ENCODE measurements around the gene ADGRL1.
A peak's percentile ranks its signal among the peaks of the same experiment; 100 is the strongest.
"Not testable (repeated sequence)": the region's sequence is repeated elsewhere in the genome, so short reads cannot be mapped to it uniquely, and the experiment has no call there.

The ADGRL1 gene

DNA sequence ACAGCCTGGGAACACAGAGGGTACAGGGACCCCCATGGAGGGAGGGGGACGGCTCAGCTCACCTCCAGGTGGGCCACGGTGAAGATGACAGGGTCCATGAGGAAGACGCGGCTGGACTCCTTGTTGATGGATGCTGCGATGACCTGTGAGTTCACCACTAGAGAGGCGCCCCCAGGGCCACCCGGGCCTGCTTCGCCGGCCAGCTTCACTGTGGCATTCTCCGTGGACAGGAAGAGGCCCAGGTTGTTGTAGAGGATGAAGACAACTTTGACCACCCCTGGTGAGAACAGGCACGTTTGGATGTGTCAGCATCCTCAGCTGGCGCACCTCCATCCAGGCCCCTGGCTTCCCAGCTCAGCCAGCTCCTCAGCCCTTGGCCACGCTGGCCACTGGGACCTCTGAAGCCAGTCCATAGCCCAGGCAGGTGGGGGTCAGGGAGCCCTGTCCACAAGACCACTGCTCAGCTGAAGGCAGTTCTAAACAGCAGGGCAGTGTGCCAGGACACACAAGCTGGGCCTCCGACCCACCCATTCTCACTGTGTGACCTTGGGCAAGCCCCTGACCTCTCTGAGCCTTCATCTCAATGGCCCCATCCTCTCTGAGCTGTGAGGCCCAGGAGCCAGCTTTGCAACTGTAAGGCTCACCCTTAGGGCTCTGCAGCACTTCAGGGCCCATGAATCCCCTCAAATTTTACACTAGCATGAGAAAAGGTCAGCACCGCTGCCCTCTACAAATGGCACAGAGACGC, 47.5 kb downstream of the ADGRL1 start:
- no peak for DNase-seq

DNA sequence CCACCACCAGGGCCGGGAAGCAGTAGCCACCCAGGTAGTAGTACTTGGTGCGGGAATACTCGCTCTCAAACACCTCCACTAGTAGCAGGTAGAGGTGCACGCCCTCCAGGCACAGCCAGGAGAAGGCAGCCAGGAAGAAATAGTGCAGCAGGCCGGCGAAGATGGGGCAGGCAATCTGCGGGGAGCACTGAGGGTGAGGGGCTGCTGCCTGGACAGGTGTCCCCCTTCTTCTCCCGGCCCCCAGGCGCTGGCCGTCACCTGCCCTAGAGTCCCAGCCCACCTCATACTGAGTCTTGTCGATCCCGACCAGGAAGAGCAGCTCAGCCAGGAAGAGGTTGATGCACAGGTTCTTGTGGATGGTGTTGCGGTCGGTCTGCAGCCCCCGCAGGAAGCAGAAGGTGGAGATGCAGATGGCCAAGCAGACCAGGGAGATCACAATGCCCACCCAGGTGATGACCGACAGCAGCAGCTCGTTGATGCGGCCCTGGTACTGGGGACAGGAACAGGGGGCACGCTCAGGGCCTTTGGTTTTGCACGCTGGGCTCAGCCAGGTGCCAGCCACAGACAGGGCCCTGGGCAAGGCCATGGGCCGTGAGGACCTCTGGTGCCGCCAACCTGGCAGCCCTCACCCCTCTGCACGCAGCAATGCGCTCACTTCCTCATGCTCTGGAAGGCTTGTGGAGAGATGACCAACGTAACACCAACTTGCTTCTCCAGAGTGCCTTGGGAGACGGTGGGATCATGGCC, 48.8 kb downstream of the ADGRL1 start:
- DNase-seq = no peak

DNA sequence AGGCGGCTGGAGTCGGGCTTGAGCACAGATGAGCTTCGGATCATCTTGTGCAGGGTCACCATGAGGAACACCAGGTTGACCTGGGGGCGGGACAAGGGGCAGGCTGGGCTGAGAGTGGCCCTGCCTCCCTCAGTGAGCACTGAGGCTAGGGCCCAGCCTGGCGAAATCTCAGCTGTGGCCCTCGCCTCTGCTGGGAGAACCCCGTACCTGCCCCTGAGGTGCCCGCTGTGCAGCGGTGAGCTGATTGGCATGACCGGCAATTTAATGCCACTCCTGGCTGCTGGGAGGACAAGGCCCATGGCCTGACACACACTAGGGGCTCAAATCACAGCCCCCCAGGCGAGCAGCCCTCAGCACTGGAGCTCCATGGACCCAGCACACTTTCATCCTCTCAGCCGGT, 49.8 kb downstream of the ADGRL1 start:
- DNase-seq = no peak

DNA sequence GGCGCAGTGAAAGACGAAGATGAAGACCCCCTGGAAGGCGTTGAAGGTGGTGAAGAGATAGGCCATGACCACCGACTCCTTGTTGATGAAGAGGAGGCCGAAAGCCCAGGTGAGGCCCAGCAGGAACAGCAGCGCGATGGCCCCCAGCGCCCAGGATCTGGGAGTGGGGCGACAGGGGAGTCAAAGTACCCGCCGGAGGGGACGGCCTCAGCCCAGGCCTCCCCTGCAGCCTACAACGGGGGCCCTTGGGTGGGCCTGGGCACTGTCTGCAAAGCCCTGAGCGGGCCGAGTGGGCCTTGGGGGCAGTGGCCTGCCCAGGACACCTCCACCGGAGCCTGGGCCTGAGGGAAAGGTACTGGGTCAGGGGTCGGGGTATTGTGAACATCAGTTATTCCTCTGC, 50.6 kb downstream of the ADGRL1 start:
- no peak for DNase-seq

DNA sequence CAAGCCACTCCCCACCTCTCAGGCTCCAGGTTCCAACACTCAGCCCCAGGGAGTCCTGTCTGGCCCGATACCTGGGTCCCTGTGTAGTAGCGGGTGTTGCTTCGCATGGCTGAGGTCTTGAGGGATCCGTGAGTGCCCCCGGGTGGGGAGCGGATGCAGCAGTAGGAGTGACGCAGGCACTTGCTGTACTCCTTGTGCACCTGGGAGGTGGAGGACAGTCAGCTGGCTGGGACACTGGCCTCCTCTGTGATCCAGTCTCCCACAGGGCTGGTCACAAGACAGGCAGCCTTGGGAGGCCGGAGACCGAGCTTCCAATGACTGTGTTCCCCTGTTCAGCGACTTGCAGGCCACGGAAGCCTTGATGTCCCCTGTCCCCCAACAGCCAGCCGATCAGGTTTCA, 53.3 kb downstream of the ADGRL1 start:
- no peak for DNase-seq

DNA sequence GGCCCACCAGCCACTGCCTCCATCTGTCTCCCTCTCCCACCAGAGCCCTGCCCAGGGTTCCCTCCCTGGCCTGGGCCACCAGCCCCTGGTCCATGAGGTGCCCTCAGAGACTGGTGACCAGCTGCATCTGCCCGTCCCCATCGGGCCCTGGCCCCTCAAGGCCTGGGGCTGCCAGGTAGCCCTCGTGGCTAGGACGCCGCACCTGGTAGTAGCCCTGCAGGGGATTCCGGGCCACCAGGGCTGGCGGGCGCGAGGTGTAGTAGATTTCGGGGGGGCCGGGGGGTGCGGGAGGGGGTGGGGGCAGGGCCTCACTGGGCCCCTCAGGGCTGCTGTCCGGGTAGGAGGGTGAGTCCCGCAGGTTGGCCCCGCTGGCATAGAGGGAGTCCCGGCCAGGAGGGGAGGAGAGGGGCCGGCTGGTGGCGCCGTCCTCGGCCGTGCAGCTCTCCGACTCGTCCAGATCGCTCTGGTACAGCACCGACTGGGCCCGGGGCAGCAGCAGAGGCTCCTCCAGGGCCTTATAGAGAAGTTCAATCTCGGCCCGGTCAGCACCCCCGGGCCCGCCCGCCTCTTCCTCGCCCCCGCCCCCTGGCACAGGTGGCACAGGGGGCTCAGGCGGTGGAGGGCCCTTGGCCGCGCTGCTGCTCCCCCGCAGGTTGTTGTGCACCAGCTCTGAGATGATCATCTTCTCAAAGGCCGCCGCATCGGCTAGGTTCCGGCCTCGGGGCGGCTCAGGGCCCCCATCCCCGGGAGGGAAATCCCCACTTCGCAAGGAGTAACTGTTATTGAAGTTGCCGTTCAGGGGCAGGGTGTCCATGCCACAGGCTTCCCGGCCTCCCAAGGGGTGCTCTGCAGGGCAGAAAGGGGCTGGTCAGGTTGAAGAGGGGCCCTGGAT, 55.0 kb downstream of the ADGRL1 start:
- no peak for DNase-seq

DNA sequence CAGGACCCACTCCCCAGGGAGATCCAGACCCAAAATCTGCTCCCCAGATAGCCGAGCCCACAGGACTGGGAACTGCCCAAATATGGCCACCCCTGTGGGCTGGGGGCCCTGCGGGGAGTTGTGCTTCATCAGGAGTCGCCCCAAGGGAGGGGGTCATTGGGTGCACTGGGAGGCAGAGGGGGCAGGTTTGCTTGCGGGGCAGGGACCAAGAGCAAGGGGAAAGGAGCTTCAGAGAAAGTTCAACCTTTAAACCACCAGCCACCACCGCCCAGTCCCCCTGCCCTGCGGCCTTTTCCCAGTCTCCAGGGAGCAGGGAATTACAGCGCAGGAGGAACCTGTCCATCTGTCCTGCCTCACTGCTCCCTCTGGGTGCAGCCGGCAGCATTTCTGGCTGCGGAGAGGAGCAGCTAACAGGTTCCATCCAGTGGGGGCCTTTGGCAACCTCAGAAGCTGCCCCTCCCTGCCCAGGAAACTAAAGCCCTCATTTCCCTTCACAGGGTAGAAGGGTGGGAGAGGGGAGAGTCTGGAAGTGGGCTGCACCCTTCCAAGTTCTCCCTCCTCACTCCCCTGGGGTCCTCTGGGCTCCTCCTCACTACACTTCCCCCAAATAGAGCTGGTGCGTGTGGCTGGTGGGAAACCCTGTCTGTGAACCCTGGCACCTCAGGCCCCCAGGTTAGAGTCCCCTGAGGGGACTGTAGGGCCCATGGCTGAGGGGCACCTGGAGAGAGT, 55.8 kb downstream of the ADGRL1 start:
- DNase-seq = no peak

DNA sequence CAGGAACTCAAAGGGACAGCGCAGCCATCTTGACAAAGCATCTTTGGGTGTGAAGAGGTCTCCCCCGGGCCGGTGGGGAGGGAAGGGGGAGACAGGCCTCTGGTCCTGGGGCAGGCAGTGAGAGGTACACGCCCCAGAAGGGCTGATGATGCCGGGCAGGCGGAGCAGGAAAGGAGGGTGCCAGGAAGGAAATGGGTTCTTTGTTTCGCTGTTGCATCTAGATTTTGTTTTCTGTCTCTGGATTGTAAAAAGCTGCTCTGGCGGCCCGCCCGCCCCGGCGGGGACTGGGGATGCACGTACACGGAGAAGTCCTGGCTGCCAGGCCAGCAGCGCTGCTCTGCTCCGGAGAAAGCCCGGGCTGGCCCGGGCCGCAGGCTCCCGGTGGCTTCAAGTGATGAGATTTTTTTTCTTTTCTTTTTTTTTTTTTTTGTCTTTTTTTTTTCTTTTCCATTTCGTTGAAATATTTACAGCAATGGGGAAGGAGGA, 56.4 kb downstream of the ADGRL1 start:
- peak; percentile 19 for DNase-seq

DNA sequence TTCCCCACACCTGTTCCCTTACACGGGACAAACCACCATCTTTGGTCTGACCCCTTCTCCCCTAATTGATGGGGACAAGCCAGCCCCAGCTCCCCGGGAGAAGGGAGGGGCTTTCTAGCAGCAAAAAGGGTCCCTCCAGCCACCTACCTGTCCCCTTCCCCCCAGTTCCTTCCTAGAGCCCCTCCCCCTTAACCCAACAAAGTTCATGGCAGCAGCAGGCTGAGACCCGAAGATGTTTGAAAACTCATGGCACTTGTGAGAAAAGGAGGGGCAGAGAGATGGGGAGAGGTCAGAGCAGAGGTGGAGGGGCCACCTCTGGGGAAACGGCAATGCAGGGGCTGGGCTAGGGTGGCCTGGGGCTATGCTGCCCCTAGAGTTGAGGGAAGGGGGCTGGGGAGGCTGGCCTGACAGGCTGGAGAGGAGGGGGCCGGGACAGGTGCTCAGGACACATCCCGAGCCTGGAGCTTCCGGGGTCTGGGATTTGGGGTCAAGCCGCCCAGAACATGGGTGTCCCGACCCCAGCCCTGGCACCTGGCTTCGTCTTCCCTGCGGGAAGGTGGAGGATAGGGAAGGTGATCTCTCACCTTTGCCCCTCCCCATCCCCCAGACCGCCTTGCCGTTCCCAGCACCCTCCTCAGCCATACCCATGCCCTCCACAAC, 57.1 kb downstream of the ADGRL1 start:
- DNase-seq = no peak

DNA sequence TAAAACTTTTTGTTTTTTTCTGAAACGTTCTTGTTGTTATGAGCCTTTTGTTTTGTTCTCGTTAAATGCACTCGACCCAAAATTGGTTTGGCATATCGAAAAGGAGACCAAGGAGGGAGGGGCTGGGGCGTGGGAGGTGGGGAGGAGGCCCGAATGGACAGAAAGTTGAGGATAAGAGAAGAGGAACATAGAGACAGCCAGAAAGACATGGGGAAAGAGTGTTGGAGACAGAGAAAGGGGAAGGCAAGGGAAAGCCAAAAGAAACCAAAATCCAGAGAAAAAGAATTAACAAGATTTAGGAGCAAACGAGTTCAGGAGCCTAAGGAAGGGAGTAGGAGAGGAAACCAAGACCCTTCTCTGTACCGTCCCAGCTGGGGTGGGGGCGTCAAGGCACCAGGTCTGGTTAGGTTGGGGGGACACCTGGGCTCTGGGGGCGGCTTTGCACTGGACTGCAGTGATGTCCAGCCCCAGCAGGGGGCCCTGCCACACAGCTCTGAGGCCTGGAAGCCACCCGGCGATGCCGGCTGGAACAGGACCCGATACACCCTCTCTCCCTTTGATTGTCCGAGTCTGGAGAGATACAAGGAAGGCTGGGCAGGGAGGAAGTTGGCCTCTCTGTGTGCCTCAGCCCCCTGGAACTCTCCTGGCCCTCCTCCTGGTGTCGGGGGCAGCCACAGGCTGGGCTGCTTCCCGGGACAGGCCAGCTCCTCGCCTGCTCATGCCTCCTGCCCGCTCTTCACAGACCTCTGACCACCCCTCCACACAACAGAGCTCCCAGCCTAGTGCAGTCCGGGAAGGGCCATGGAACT, 58.0 kb downstream of the ADGRL1 start:
- peak; percentile 35 for DNase-seq

DNA sequence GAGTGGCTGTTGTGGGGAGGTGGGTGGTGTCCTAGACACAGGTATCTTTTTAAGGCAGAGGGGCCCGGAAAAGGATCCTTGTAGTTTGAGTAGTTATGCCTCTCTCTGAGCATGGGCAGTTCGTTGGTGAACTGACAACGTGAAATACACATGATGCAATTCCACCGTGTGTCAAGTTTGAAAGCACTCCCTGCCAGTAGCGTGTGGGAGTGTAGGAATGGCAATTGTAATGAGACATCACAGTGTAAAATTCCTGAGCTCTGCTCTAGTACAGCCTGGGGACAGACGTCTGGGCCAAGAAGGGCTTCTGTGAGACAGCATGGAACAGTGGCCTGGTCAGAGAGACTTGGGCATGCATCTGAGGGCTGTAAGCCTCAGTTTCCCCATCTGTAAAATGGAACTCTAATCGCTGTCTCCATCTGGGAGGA, 59.2 kb downstream of the ADGRL1 start:
- DNase-seq = no peak

DNA sequence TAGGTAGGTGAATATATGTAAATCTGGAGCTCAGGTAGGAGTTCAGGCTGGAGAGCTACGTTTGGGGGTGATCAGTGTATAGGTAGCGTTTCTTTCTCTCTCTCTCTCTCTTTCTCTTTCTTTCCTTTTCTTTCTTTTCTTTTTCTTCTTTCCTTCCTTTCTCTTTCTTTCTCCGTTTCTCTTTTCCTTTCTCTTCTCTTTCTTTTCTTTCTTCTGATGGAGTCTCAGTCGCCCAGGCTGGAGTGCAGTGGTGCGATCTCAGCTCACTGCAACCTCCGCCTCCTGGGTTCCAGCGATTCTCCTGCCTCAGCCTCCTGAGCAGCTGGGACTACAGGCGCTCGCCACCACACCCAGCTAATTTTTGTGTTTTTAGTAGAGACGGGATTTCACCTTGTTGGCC, 59.8 kb downstream of the ADGRL1 start:
- DNase-seq = not testable (repeated sequence)

DNA sequence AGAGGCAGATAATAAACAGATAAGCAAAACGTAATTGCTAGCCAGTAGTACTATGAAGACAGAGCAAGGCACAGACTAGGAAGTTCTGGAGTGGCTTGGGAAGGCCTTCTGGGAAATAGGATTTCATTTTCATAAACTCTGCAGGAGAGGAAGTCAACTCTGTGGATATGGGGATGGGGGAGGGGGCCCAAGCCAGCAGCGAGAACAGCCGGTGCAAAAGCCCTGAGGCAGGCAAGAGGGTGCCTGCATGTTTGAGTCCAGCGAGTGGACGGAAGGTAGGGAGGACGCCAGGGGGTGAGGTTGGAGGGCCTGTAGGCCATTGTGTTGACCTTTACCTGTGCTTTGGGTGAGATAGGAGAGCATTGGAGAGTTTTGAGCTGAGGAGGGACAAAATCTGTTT, 60.6 kb downstream of the ADGRL1 start:
- DNase-seq = no peak

DNA sequence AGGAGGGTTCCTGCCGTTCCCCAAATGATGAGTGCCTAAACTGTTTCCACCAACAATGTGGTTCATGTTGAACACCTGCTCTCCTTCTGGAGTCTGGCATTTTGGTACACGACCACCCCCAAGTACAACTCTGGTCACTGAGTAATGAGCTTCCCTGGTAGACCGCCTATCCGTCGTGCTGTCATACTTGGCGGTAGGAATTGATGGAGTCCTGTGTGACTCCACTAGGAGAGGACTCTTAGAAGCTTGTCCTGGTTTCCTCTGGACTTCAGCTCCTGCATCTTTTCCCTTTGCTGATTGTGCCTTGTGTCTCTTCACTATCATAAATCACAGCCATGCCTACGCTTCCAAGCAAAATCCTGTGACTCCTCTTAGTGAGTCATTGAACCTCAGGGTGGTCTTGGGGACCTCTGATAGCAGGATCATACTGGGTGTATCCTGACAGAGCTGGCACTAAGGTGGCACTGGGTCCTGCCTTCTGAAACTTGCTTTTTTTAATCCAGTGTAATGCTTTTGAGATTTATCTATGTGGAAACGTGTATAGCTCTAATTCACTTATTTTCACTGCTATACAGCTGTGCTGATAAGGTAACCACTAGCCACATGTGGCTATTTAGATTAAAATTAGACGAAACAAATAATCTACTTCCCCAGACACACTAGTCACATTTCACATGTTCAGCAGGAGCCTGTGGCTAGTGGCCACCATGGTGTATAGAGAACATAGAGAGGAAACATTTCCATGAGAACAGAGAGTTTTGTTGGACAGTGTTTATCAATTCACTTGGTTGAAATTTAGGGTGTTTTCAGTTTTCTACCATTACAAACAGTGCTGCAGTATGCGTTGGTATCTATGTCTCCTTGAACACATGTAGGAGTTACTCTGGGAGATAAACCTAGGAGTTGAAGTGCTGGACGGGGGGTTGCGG, 63.4 kb downstream of the ADGRL1 start:
- no peak for DNase-seq

DNA sequence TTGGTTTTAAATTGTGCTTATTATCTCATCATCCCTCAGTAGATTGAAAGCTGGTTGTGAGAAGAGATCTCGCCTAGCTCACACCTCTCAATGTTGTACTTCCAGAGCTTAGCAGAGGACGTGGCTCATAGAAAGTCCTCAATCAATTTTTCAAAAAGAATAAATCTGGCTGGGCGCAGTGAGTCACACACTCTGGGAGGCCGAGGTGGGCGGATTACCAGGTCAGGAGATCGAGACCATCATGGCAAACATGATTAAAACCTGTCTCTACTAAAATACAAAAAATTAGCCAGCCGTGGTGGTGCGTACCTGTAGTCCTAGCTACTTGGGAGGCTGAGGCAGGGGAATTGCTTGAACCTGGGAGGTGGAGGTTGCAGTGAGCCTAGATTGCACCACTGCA, 64.9 kb downstream of the ADGRL1 start:
- no peak for DNase-seq

DNA sequence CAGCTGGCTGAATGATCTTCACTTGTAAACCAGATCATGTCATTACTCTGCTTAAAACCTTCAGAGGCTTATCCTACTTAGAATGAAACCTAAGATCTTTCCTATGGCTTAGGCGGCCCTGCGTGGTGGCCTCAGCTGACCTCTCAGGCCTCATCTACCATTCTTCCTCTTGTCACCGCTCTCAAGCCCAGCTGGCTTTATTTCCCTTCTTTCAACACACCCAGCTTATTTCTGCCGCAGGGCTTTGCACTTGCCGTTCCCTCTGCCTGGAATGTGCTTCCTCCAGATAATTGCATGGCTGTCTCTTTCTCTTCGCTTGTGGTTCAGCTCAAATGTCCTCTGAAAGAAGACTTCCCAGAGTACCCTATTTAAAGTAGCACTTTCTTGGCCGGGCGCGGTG, 66.0 kb downstream of the ADGRL1 start:
- DNase-seq = no peak

DNA sequence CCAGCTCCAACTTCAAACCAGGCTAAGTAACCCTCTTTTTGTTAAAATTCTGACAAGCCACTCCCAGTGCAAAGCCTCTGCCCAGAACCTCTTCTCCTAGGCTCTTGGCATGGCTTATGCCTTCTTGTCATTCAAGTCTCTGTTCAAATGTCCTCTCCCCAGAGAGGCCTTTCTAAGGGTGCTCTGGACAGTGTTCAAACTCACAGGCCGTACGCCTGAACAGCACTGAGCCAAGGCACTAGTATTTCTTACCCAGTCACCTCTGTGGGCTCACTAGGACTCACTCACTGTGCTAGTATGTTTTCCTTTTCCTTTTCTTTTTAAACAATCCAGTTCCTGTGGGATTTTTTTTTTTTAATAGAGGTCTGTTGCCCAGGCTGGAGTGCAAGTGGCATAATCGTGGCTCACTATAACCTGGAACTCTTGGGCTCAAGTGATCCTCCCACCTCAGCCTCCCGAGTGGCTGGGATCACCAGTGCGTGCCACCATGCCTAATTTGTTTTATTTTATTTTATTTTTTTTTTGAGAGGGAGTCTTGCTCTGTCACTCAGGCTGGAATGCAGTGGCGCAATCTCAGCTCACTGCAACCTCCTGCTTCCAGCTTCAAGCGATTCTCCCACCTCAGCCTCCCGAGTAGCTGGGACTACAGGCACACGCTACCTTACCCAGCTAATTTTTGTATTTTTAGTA, 67.2 kb downstream of the ADGRL1 start:
- no peak for DNase-seq

DNA sequence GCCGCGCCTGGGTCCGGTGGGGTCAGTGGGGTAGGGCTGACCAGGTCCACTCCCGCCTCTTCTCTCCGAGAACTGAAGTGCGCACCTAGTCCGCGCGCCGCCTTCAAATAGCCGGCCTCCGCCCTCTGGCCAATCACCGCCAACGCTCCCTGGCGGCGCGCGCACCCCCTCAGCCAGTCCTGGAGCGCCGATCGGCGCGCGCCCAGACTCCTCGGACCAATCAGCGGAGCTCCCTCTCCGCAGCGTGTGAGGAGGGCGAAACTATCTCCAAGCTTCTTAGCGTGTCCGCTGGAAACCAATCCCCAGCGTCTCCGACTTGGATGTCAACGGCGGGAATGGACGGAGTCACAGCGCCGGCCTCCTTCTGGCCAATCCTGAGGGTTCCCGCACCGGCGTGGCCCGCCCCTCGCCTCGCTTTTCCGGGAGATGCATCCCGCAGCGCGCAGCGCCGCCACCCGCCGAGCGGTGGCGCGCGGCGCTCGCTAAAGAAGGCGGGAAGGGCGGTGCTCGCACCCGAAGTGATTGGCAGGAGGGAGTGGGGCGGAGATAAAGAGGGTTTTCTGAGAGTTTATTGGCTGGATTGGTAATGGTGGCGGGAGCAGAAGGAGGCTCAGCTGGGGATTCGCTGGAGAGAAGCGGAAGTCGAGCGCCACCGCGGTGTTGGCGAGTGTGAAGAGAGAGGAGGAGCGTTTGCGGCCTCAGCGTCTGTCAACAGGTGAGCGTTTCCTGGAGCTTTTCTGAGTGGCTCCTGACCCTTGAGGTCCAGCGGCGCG, 69.3 kb downstream of the ADGRL1 start, which contains the start of gene ASF1B:
TSS of gene ASF1B (minus strand) at position 81 of the 773 bp plus-strand sequence. CDS start 133 bp downstream, outside the sequence.
- DNase-seq = peak; percentile 100
